GM19099 (cell line): Measurements from ENCODE around the gene OPRL1.

ENCODE experiments used
- POLR2A ChIP-seq: IDR thresholded peaks from 3 replicates; pipeline ENCODE4 v1.6.1; 2011; ENCODE audit warnings: low read depth; ENCODE audit not compliant: insufficient read length; ENCODE audit errors: extremely low read depth

OPRL1 gene

GRCh38 chr20:64070244-64070993 lies 9.5 kb upstream of the OPRL1 start:
- no peak for TF ChIP-seq POLR2A

GRCh38 chr20:64071341-64072332 lies 8.2 kb upstream of the OPRL1 start:
- peak; percentile 3 for TF ChIP-seq POLR2A

- TF ChIP-seq POLR2A, result peak; percentile 9
Observed at GRCh38 chr20:64072498-64073063, 7.3 kb upstream of the OPRL1 start.

- no peak for TF ChIP-seq POLR2A
Observed at GRCh38 chr20:64073476-64074183, 6.3 kb upstream of the OPRL1 start.

GRCh38 chr20:64074184-64074789 lies 5.6 kb upstream of the OPRL1 start:
- TF ChIP-seq POLR2A, result no peak

GRCh38 chr20:64074963-64075362 lies 4.9 kb upstream of the OPRL1 start:
- no peak for TF ChIP-seq POLR2A

GRCh38 chr20:64075556-64075955 lies 4.3 kb upstream of the OPRL1 start:
- no peak for TF ChIP-seq POLR2A

- TF ChIP-seq POLR2A, result no peak
Observed at GRCh38 chr20:64076061-64076997, 3.6 kb upstream of the OPRL1 start.

- peak; percentile 22 for TF ChIP-seq POLR2A
Observed at GRCh38 chr20:64077094-64077493, 2.8 kb upstream of the OPRL1 start.

GRCh38 chr20:64077541-64077875 lies 2.4 kb upstream of the OPRL1 start:
- peak; percentile 17 for TF ChIP-seq POLR2A

- peak; percentile 22 for TF ChIP-seq POLR2A
Observed at GRCh38 chr20:64077876-64078551, 1.9 kb upstream of the OPRL1 start.

- no peak for TF ChIP-seq POLR2A
Observed at GRCh38 chr20:64078934-64079272, 979 bp upstream of the OPRL1 start.

GRCh38 chr20:64079273-64080012 lies 439 bp upstream of the OPRL1 start, which contains the start of gene RGS19:
RGS19 (minus strand) TSS chr20:64079518; CDS start chr20:64076886, 2,632 bp downstream.
- TF ChIP-seq POLR2A, result peak; percentile 58
